Progenitor cell of endocrine pancreas (in vitro differentiated cells): ENCODE results near the gene BCL2. TPM values are rescaled to one million over a fixed set of nuclear protein-coding genes. Genes with fewer than 3 reads are reported as not detected.

Experiments used
- DNase-seq: peaks from one replicate; pipeline ENCODE4 v3.0.0; 2021; ENCODE audit warnings: low spot score; ENCODE audit not compliant: unreplicated experiment
- H3K27ac Mint-ChIP-seq: 2 replicates; pipeline ENCODE4 v1.8.0; 2021; ENCODE audit warnings: mild to moderate bottlenecking, moderate library complexity, mixed read lengths
- H3K27me3 Mint-ChIP-seq: 2 replicates; pipeline ENCODE4 v1.8.0; 2021; ENCODE audit warnings: mixed read lengths
- H3K36me3 Mint-ChIP-seq: 2 replicates; pipeline ENCODE4 v1.8.0; 2022; ENCODE audit warnings: mixed read lengths; ENCODE audit not compliant: insufficient read depth
- H3K4me1 Mint-ChIP-seq: 2 replicates; pipeline ENCODE4 v1.8.0; 2021; ENCODE audit warnings: low read depth, mixed read lengths
- H3K4me3 Mint-ChIP-seq: 2 replicates; pipeline ENCODE4 v1.8.0; 2021; ENCODE audit warnings: low read depth, mild to moderate bottlenecking, moderate library complexity, mixed read lengths
- H3K9me3 Mint-ChIP-seq: 2 replicates; pipeline ENCODE4 v1.8.0; 2021; ENCODE audit warnings: low read depth, mixed read lengths
- total RNA-seq: library from RNA; stranded (reverse); gene quantifications from 2 replicates; pipeline ENCODE4 v1.2.1, GENCODE V29; 2021
- TF ChIP-seq, protein P1 (sequence below): fragments of 200-600 bp; sonication (generic); IDR thresholded peaks from one replicate; pipeline ENCODE4 v1.5.0; 2021; ENCODE audit warnings: antibody characterized with exemption, mild to moderate bottlenecking; ENCODE audit not compliant: unreplicated experiment

Gene BCL2
- total RNA-seq, 1 donor from 2014 or later = 3.8 TPM

DNA sequence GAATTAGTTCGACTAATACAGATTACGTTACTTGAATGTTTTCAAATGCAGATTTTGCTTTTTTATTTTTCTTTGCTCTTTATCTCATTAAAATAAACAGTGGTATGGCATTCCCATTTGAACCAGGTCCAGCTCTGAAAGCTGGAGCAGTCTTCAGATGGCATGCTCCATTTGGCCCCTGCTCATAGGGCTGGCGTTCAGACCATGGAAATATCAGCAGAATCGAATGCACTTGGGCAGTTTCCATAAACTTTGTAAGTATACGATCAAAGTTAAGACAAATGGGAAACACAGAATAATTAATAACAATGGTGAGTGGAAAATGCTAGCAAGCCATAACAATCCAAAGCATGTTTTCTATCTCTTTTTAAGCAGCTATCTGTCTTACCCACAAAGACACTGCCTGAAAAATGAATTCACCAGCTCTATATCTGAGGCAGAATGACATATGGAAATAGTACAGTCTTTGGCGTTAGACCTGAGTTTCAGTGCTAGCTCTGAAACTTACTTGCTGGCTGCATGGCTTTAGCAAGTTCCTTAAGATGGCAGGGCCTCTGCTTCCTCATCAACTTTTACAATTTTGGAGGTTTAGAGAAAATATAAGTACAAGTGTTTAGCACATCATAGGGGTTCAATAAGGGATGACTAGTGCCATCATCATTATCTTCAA lies 131.6 kb downstream of the BCL2 start:
- Mint-ChIP-seq H3K27ac (no peak overlapping the region), H3K36me3 (no peaks in the 10 kb centered on the region), H3K4me3 (no peak overlapping the region), H3K4me1 (peaks cover 14% of the 10 kb centered on the region), H3K9me3 (no peaks in the 10 kb centered on the region), H3K27me3 (peaks cover 4% of the 10 kb centered on the region)
- DNase-seq = no peak
- TF ChIP-seq, protein P1, sequence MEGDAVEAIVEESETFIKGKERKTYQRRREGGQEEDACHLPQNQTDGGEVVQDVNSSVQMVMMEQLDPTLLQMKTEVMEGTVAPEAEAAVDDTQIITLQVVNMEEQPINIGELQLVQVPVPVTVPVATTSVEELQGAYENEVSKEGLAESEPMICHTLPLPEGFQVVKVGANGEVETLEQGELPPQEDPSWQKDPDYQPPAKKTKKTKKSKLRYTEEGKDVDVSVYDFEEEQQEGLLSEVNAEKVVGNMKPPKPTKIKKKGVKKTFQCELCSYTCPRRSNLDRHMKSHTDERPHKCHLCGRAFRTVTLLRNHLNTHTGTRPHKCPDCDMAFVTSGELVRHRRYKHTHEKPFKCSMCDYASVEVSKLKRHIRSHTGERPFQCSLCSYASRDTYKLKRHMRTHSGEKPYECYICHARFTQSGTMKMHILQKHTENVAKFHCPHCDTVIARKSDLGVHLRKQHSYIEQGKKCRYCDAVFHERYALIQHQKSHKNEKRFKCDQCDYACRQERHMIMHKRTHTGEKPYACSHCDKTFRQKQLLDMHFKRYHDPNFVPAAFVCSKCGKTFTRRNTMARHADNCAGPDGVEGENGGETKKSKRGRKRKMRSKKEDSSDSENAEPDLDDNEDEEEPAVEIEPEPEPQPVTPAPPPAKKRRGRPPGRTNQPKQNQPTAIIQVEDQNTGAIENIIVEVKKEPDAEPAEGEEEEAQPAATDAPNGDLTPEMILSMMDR = no peak

- peaks cover 20% of the 10 kb centered on the region for H3K4me1 Mint-ChIP-seq
- H3K27me3 Mint-ChIP-seq = peaks cover 5% of the 10 kb centered on the region
- H3K4me3 Mint-ChIP-seq = no peak overlapping the region
- no peaks in the 10 kb centered on the region for H3K36me3 Mint-ChIP-seq
- no peak for DNase-seq
- H3K27ac Mint-ChIP-seq = peak overlapping the region; percentile 25
- TF ChIP-seq, protein P1 = no peak
- H3K9me3 Mint-ChIP-seq = no peaks in the 10 kb centered on the region
These were observed 132.4 kb downstream of the BCL2 start for GRCh38 chr18:63187223-63187574.

DNA sequence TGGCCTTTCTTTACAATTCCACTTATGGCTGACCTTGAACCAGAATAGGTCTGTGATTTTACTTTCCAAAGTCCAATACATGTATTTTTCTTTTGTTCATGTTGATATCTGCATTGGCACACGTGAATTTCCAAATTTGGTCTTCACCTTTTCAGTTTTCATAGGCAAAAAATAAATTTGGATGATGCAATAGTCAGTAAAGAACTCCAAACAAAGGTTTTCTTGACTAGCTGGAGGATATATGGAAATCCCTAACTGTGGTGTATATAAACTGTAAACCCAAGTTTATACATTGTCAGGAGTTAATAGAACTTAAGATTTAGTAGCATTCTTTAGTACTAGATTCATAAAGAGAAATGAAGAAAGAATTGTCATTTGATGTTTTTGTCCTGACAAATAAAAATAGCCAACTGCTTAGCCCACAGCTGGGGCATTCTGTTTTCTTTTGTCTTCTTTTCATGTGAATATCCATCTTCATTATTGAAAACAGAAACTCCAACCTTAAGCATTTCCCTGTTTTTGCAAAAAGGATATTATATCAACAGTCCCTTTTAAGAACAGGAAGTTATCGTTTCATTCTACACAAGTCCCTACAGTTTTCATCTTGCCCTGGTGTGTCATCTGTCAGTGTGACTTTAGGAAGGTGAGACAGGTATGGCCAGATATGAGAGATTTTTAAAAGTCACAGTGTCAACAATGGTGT lies 132.9 kb downstream of the BCL2 start:
- peaks cover 6% of the 10 kb centered on the region for H3K27me3 Mint-ChIP-seq
- H3K27ac Mint-ChIP-seq = peak overlapping the region; percentile 25
- peaks cover 24% of the 10 kb centered on the region for H3K4me1 Mint-ChIP-seq
- H3K36me3 Mint-ChIP-seq = no peaks in the 10 kb centered on the region
- no peak overlapping the region for H3K4me3 Mint-ChIP-seq
- DNase-seq = no peak
- H3K9me3 Mint-ChIP-seq = no peaks in the 10 kb centered on the region
- TF ChIP-seq, protein P1 = no peak

GRCh38 chr18:63185984-63186383 lies 133.6 kb downstream of the BCL2 start:
- TF ChIP-seq, protein P1 = no peak

DNA sequence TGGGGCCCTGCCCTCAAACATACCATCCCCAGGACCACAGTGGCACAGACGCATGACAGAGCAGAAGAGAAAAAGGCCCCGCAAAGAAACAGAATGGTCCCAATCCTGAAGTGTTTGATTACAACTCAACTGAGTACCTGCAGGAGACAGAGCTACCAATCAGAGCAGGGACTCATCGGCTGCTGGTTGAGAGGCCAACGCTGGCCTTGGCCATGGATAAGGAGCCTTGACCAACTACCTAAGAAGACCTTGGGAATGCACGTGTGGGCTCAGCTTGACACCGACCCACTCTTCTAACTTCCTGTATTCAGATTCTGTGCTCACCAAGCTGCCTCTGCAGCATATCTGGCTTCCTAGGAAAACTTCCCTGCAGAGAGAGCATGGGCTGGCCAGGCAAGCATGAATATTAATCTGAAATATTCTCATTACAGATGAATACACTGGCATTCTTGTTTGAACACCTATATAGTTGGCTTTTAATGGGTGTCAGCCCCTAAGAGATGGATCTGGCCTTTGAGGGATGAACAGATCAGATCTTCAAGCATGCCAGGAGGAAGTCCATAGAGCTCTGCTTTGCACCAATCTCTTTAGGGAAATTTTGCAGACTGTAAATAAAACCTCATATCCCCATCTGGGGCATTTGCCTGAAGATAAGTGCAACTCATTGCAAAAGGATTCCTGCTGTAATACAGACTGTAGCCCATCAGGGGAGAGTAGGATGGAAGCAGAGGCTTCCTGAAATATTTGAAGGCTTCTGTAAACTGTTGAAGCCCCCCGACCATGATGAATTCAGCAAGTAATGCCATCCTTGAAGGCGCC lies 135.4 kb downstream of the BCL2 start:
- Mint-ChIP-seq H3K27ac (no peak overlapping the region), H3K4me1 (peaks cover 24% of the 10 kb centered on the region)

More at GRCh38 chr18:63185984-63186383, 133.6 kb downstream of the BCL2 start:
- H3K9me3 Mint-ChIP-seq = no peaks in the 10 kb centered on the region
- H3K27ac Mint-ChIP-seq = no peak overlapping the region
- peaks cover 24% of the 10 kb centered on the region for H3K4me1 Mint-ChIP-seq
- H3K36me3 Mint-ChIP-seq = no peaks in the 10 kb centered on the region
- DNase-seq = no peak
- H3K4me3 Mint-ChIP-seq = no peak overlapping the region
- peaks cover 6% of the 10 kb centered on the region for H3K27me3 Mint-ChIP-seq

More for the DNA sequence above, 135.4 kb downstream of the BCL2 start:
- H3K4me3 Mint-ChIP-seq = no peak overlapping the region
- no peaks in the 10 kb centered on the region for H3K36me3 Mint-ChIP-seq
- H3K27me3 Mint-ChIP-seq = peaks cover 12% of the 10 kb centered on the region
- TF ChIP-seq, protein P1 = no peak
- DNase-seq = no peak
- no peaks in the 10 kb centered on the region for H3K9me3 Mint-ChIP-seq
